H1 (cell line): Measurements from ENCODE around the gene TRIM14. TPM values are rescaled to one million over a fixed set of nuclear protein-coding genes. Genes with fewer than 3 reads are reported as not detected.

ENCODE experiments used
- CTCF ChIA-PET: fragments of 300-600 bp; sonication (Branson Sonifier 250); formaldehyde crosslinking; loops from one replicate; lab custom pipeline; 2021; ENCODE audit not compliant: partially characterized antibody; lab: Charles Lee
- POLR2A ChIA-PET: fragments of 300-600 bp; sonication (Branson Sonifier 250); formaldehyde crosslinking; loops from one replicate; lab custom pipeline; 2021; ENCODE audit warnings: inconsistent platforms; ENCODE audit not compliant: partially characterized antibody; lab: Charles Lee
- DNase-seq, 2 experiments: peaks; one replicate each; pipeline versions ENCODE4 v3.0.0 to v3.0.0-alpha.2; 2010 to 2022; ENCODE audit warnings: low spot score in 2 of 2, low read depth in 1 of 2, mixed read lengths in 1 of 2
- FAIRE-seq: peaks from 2 replicates; lab custom pipeline; 2011; peaks lifted over from hg19 to GRCh38; lab: Jason Lieb, UNC
- H2AFZ ChIP-seq: 2 replicates; pipeline ENCODE4 v1.8.1; 2012; ENCODE audit warnings: low read length, inconsistent platforms
- H2AK5ac ChIP-seq: 2 replicates; pipeline ENCODE4 v1.6.1; 2013; ENCODE audit warnings: low read depth, low read length
- H2BK120ac ChIP-seq: replicated peaks from 2 replicates; pipeline ENCODE3; 2013; ENCODE audit warnings: low read depth, low read length, inconsistent platforms
- H2BK12ac ChIP-seq: 2 replicates; pipeline ENCODE4 v1.6.1; 2013; ENCODE audit warnings: low read depth, low read length
- H2BK15ac ChIP-seq: 2 replicates; pipeline ENCODE4 v1.6.1; 2013; ENCODE audit warnings: low read length
- H2BK20ac ChIP-seq: 2 replicates; pipeline ENCODE4 v1.6.1; 2013; ENCODE audit warnings: low read length
- H2BK5ac ChIP-seq: 2 replicates; pipeline ENCODE4 v1.6.1; 2013; ENCODE audit warnings: low read depth, low read length
- H3K14ac ChIP-seq: 2 replicates; pipeline ENCODE4 v1.6.1; 2013; ENCODE audit warnings: inconsistent platforms; ENCODE audit not compliant: insufficient read length
- H3K18ac ChIP-seq: 2 replicates; pipeline ENCODE4 v1.6.1; 2013; ENCODE audit warnings: low read length; ENCODE audit errors: extremely low read depth
- H3K23ac ChIP-seq: 2 replicates; pipeline ENCODE4 v1.6.1; 2013; ENCODE audit warnings: inconsistent platforms; ENCODE audit not compliant: insufficient read length
- H3K23me2 ChIP-seq: 2 replicates; pipeline ENCODE4 v1.6.1; 2013; ENCODE audit warnings: low read depth, low read length
- H3K27ac ChIP-seq: 2 replicates; pipeline ENCODE4 v1.6.1; 2011; ENCODE audit warnings: low read depth, low read length, inconsistent platforms
- H3K27me3 ChIP-seq, 4 experiments: replicated peaks in 1 of 4; 1 replicate in 1 of 4; 2 replicates in 3 of 4; pipeline versions ENCODE4 v1.6.1 to v1.8.1; 2011 to 2013; ENCODE audit warnings: low read length in 3 of 4, mild to moderate bottlenecking in 3 of 4, inconsistent platforms in 2 of 4, mixed read lengths in 2 of 4, moderate library complexity in 1 of 4; ENCODE audit not compliant: control insufficient read depth in 3 of 4, insufficient read depth in 3 of 4; ENCODE audit errors: extremely low read depth in 1 of 4
- H3K36me3 ChIP-seq, 4 experiments: 2 replicates each; pipeline versions ENCODE4 v1.6.1 to v1.8.1; 2011 to 2013; ENCODE audit warnings: mild to moderate bottlenecking in 4 of 4, low read length in 3 of 4, moderate library complexity in 2 of 4, control low read depth in 1 of 4, inconsistent platforms in 1 of 4; ENCODE audit not compliant: insufficient read depth in 4 of 4, control insufficient read depth in 2 of 4
- H3K4ac ChIP-seq: replicated peaks from 2 replicates; pipeline ENCODE3; 2013; ENCODE audit warnings: low read length, low read depth, mixed read lengths, inconsistent platforms; ENCODE audit not compliant: insufficient read length
- H3K4me1 ChIP-seq, 4 experiments: replicated peaks in 1 of 4; 1 replicate in 1 of 4; 2 replicates in 3 of 4; pipeline versions ENCODE4 v1.6.1 to v1.8.1; 2011 to 2013; ENCODE audit warnings: low read length in 3 of 4, inconsistent platforms in 2 of 4, mixed read lengths in 1 of 4; ENCODE audit not compliant: insufficient read depth in 4 of 4, control insufficient read depth in 3 of 4
- H3K4me2 ChIP-seq, 2 experiments: 2 replicates each; pipeline versions ENCODE4 v1.6.1 to v1.8.1; 2011 to 2013; ENCODE audit warnings: low read depth in 2 of 2, low read length in 2 of 2, control low read depth in 1 of 2, inconsistent platforms in 1 of 2, mild to moderate bottlenecking in 1 of 2; ENCODE audit not compliant: insufficient read depth in 1 of 2
- H3K4me3 ChIP-seq, 4 experiments: fragments of 200-600, 300-600 bp in 1 of 4; sonication (generic), shearing (Covaris generic), sonication (Bioruptor Twin) in 1 of 4; 2 replicates each; pipeline versions ENCODE4 v1.5.1 to v1.8.1; 2011 to 2016; ENCODE audit warnings: low read length in 4 of 4, low read depth in 3 of 4, control low read depth in 2 of 4, inconsistent platforms in 2 of 4, mild to moderate bottlenecking in 2 of 4, mixed read lengths in 1 of 4, moderate library complexity in 1 of 4; ENCODE audit not compliant: insufficient read depth in 2 of 4; ENCODE audit errors: extremely low read depth in 1 of 4
- H3K56ac ChIP-seq: replicated peaks from 2 replicates; pipeline ENCODE3; 2013; ENCODE audit warnings: low read depth, mild to moderate bottlenecking, mixed read lengths, low read length, inconsistent platforms; ENCODE audit not compliant: insufficient read length
- H3K79me1 ChIP-seq: 2 replicates; pipeline ENCODE4 v1.6.1; 2013; ENCODE audit warnings: low read depth, low read length, control low read depth
- H3K79me2 ChIP-seq, 2 experiments: 2 replicates each; pipeline versions ENCODE4 v1.6.1 to v1.8.1; 2012 to 2013; ENCODE audit warnings: low read length in 2 of 2, mild to moderate bottlenecking in 2 of 2, inconsistent platforms in 1 of 2; ENCODE audit not compliant: insufficient read depth in 2 of 2, control insufficient read depth in 1 of 2
- H3K9ac ChIP-seq, 4 experiments: replicated peaks in 1 of 4; 1 replicate in 1 of 4; 2 replicates in 3 of 4; pipeline versions ENCODE4 v1.6.1 to v1.8.1; 2011 to 2013; ENCODE audit warnings: low read depth in 3 of 4, low read length in 3 of 4, control low read depth in 2 of 4, mild to moderate bottlenecking in 2 of 4, moderate library complexity in 2 of 4, inconsistent platforms in 1 of 4; ENCODE audit errors: extremely low read depth in 1 of 4
- H3K9me3 ChIP-seq, 2 experiments: 2 replicates each; pipeline versions ENCODE4 v1.6.1 to v1.8.1; 2012 to 2013; ENCODE audit warnings: mild to moderate bottlenecking in 2 of 2, moderate library complexity in 2 of 2, control low read depth in 1 of 2, inconsistent platforms in 1 of 2, low read depth in 1 of 2, low read length in 1 of 2, mixed read lengths in 1 of 2; ENCODE audit not compliant: insufficient read depth in 2 of 2
- H4K20me1 ChIP-seq, 2 experiments: replicated peaks in 1 of 2; 2 replicates each; pipeline versions ENCODE3 to v1.8.1; 2011 to 2013; ENCODE audit warnings: inconsistent platforms in 2 of 2, low read length in 2 of 2, mild to moderate bottlenecking in 1 of 2; ENCODE audit not compliant: insufficient read depth in 2 of 2, control insufficient read depth in 1 of 2
- H4K5ac ChIP-seq: 2 replicates; pipeline ENCODE4 v1.6.1; 2013; ENCODE audit warnings: low read length, low read depth, mixed read lengths, inconsistent platforms; ENCODE audit not compliant: insufficient read length
- H4K8ac ChIP-seq: 2 replicates; pipeline ENCODE4 v1.8.0; 2013; ENCODE audit warnings: mild to moderate bottlenecking, moderate library complexity, low read length, inconsistent platforms; ENCODE audit not compliant: insufficient read depth; ENCODE audit errors: extremely low read depth
- H4K91ac ChIP-seq: replicated peaks from 2 replicates; pipeline ENCODE3; 2013; ENCODE audit warnings: low read length, mixed read lengths, inconsistent platforms; ENCODE audit not compliant: insufficient read length
- CBX8 ChIP-seq: fragments of 300-800, 300-1000 bp; sonication (generic); IDR thresholded peaks from 2 replicates; pipeline ENCODE4 v1.7.1; 2016; ENCODE audit warnings: low read depth, low read length, borderline replicate concordance
- CHD2 ChIP-seq: IDR thresholded peaks from 2 replicates; pipeline ENCODE4 v1.6.1; 2012; ENCODE audit warnings: low read length, improper control_type of control experiment
- HDAC6 ChIP-seq: IDR thresholded peaks from one replicate; pipeline ENCODE4 v1.7.1; 2012; ENCODE audit warnings: low read depth, mild to moderate bottlenecking, inconsistent platforms, low read length, moderate library complexity
- SP2 ChIP-seq: IDR thresholded peaks from 2 replicates; pipeline ENCODE4 v1.6.1; 2012; ENCODE audit warnings: mild to moderate bottlenecking, low read length, inconsistent platforms
- USF2 ChIP-seq: IDR thresholded peaks from 2 replicates; pipeline ENCODE4 v1.6.1; 2011; ENCODE audit warnings: low read length, improper control_type of control experiment
- WGBS, 2 experiments: shearing (Covaris generic) in 1 of 2; methylation state at CpG; one replicate each; pipeline versions ENCODE4 v1.1.6 to v1.1.7; 2013 to 2015; ENCODE audit warnings: low lambda C conversion rate in 2 of 2, mixed read lengths in 2 of 2, inconsistent platforms in 1 of 2, low coverage in 1 of 2, missing lambda C conversion rate in 1 of 2; ENCODE audit not compliant: insufficient replicate concordance in 2 of 2, insufficient coverage in 1 of 2, insufficient read length in 1 of 2; ENCODE audit errors: extremely low coverage in 1 of 2, missing lambda C conversion rate in 1 of 2; 5-methylcytosine and 5-hydroxymethylcytosine counted together
- polyA plus RNA-seq, 7 experiments: library from polyadenylated mRNA; depleted of rRNA in 3 of 7; stranded (reverse) in 5 of 7; unstranded in 2 of 7; fragments of >200 nt in 5 of 7; fragments of 200-250 nt in 2 of 7; gene quantifications; 1 replicate in 5 of 7; 2 replicates in 1 of 7; 4 replicates in 1 of 7; pipeline versions ENCODE4 v1.2.1 to v1.2.3, GENCODE V29; 2011 to 2013; ENCODE audit warnings: missing spikeins in 2 of 7, mixed read lengths in 2 of 7
- total RNA-seq: library from RNA; stranded (reverse); fragmentation: NEBNext Ultra II Directional; extraction: Animal tissue kit (Norgen Biotek cat#: 25700); gene quantifications from 2 replicates; pipeline ENCODE4 v1.2.1, GENCODE V29; 2021

TRIM14 gene
- total and polyA plus RNA-seq, 2 of the 8 experiments (the other 6 are each of a cell fraction or from before 2014, with no cell fraction given): 9.2 to 19.4 TPM

- no peak overlapping the region for H4K5ac ChIP-seq
- no peaks in the 10 kb centered on the region for H3K9me3 ChIP-seq
- no peaks in the 10 kb centered on the region for H3K79me1 ChIP-seq
- DNase-seq: no peak
- no peak overlapping the region for H3K9ac ChIP-seq
- H2BK120ac ChIP-seq: no peak overlapping the region
- H3K14ac ChIP-seq: no peak overlapping the region
- H3K79me2 ChIP-seq: no peaks in the 10 kb centered on the region
- H2BK12ac ChIP-seq: 0 out of 2 replicates have a peak overlapping the region, but pooled peaks have one; percentile 60
- H2AK5ac ChIP-seq: no peak overlapping the region
- no peak overlapping the region for H2BK15ac ChIP-seq
- H3K27ac ChIP-seq: no peak overlapping the region
- no peak overlapping the region for H3K56ac ChIP-seq
- H2AFZ ChIP-seq: no peak overlapping the region
- 90% methylated on average over 8 of the region's 8 CpGs; no CpG with 5 or more reads in 1 of the 2 experiments for WGBS, 2 experiments
- peaks cover 0 to 3% (median 0%) of the 10 kb centered on the region in 4 experiments; a peak in 2 of 7 replicates for H3K4me1 ChIP-seq
- POLR2A ChIA-PET: no interaction called here
- no peak overlapping the region for H3K4me3 ChIP-seq
- no peak for FAIRE-seq
- H3K4me2 ChIP-seq: no peak overlapping the region
- no peak overlapping the region for H2BK5ac ChIP-seq
- no peak for TF ChIP-seq CHD2
- no peak for TF ChIP-seq USF2
- no peak for TF ChIP-seq SP2
- no peak for TF ChIP-seq CBX8
- no peak for TF ChIP-seq HDAC6
- CTCF ChIA-PET: interaction anchor here (0.8 to 1.9 kb wide), 6 partner anchors 8 to 69 kb away, joined by 3 to 5 read pairs (median 4); no protein-coding TSS in a partner anchor
- H4K20me1 ChIP-seq: peaks cover 0 to 2% of the 10 kb centered on the region in 2 experiments
- H3K23me2 ChIP-seq: no peaks in the 10 kb centered on the region
- no peak overlapping the region for H3K4ac ChIP-seq
- H4K8ac ChIP-seq: no peak overlapping the region
- no peak overlapping the region for H3K23ac ChIP-seq
- H4K91ac ChIP-seq: no peak overlapping the region
- H3K18ac ChIP-seq: no peak overlapping the region
- H3K36me3 ChIP-seq: no peaks in the 10 kb centered on the region; a peak in 1 of 8 replicates
- H3K27me3 ChIP-seq: no peaks in the 10 kb centered on the region
- H2BK20ac ChIP-seq: no peak overlapping the region
Observed at GRCh38 chr9:98142925-98143481, 24.0 kb upstream of the TRIM14 start.
